ENCODE measurements around the gene SERPINA5.

GRCh38 chr14:94591871-94592270, 10.6 kb downstream of the SERPINA5 start:
- TF ChIP-seq EZH2 (IDR thresholded peaks at IDR 0.05; ENCODE audit: borderline replicate concordance, insufficient read depth, low read depth, low read length, poor library complexity, severe bottlenecking) (no peak), CTCF (IDR thresholded peaks at IDR 0.05) (no peak)
